Measurements from ENCODE around the gene SLC12A7. TPM values are rescaled to one million over a fixed set of nuclear protein-coding genes. Genes with fewer than 3 reads are reported as not detected.

SLC12A7 gene
- total and polyA plus RNA-seq, 10 donors = 8.6 to 120 (median 52.3) TPM

GRCh38 chr5:1005904-1006655 lies 105.8 kb downstream of the SLC12A7 start:
- 91 to 96% (median 94%) methylated on average over 2 to 13 of the region's 13 CpGs for WGBS, 5 donors
- DNase-seq = peak; percentile 69
- H3K27me3 ChIP-seq (replicated peaks in 1 of 7) = peaks cover 0 to 84% (median 54%) of the 10 kb centered on the region in 7 donors
- intact Hi-C loops (cut with DNase I; ENCODE audit: low total_unique reads) = no loop called here
- TF ChIP-seq CTCF (IDR thresholded peaks at IDR 0.05 in 8 of 11, conservative IDR thresholded peaks at IDR 0.05 in 3 of 11) (no peak), POLR2A (IDR thresholded peaks at IDR 0.05) (no peak), POLR2AphosphoS5 (IDR thresholded peaks at IDR 0.05) (no peak)
- H3K9me3 ChIP-seq = no peaks in the 10 kb centered on the region
- no peak overlapping the region for H3K4me3 ChIP-seq
- H3K4me1 ChIP-seq = peaks cover 8 to 66% (median 43%) of the 10 kb centered on the region in 6 donors
- no peaks in the 10 kb centered on the region for H3K36me3 ChIP-seq
- H3K27ac ChIP-seq = peak overlapping the region in 3 of 8 donors; percentile 72 to 83 (median 78)

GRCh38 chr5:1005249-1005851 lies 106.5 kb downstream of the SLC12A7 start:
- Histone ChIP-seq H3K4me1 (peaks cover 8 to 59% (median 39%) of the 10 kb centered on the region in 6 donors), H3K4me3 (peak overlapping the region; percentile 17 to 69 (median 39)), H3K27me3 (replicated peaks in 1 of 7) (peaks cover 0 to 76% (median 47%) of the 10 kb centered on the region in 7 donors), H3K27ac (peak overlapping the region in 7 of 8 donors; percentile 26 to 83 (median 75)), H3K36me3 (no peaks in the 10 kb centered on the region), H3K9me3 (no peaks in the 10 kb centered on the region)
- TF ChIP-seq CTCF (IDR thresholded peaks at IDR 0.05 in 8 of 11, conservative IDR thresholded peaks at IDR 0.05 in 3 of 11) (no peak), POLR2AphosphoS5 (IDR thresholded peaks at IDR 0.05) (no peak), POLR2A (IDR thresholded peaks at IDR 0.05) (no peak)
- intact Hi-C loops (cut with DNase I; ENCODE audit: low total_unique reads) = no loop called here
- 34 to 65% (median 41%) methylated on average over 14 to 47 of the region's 47 CpGs for WGBS, 5 donors
- DNase-seq = peak; percentile 72

DNA sequence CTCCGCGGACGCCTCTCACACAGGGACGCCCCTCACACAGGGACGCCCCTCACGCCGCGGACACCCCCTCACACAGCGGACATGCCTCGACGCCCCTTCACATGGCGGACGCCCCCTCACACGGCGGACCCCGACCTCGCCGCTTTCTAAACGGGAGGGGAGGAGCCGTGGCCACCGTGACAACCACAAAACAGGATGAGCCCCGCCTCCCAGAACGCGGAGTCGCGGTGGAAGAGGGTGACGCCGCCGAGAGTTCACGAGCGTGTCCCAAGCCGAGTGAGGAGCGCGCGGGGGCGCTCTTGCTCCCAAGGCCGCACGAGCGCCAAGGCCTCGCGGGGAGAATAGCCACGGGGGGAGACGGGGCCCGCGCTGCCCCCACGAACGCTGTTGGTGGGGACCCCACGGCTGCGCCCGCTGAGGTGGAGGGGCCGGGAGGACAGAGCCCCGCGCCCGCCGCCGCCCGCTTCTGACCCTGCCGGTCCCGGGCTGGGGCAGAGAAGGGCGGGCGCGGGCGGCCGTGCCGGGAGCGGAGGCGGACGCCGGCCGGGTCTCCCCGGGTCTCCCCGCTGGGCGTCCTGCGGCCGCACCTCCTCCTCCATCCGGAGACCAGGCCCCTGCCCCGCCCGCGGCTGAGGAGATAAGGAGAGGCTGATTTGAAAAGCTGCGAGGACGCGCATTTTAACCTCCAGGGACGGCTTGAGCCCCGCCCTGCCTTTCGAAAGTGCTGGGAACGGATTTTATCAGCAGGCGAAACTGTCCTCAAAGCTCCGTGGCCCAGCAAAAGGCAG lies 107.2 kb downstream of the SLC12A7 start:
- H3K4me3 ChIP-seq = peak overlapping the region; percentile 17 to 69 (median 39)
- intact Hi-C loops (cut with DNase I; ENCODE audit: low total_unique reads) = no loop called here
- TF ChIP-seq CTCF (IDR thresholded peaks at IDR 0.05 in 8 of 11, conservative IDR thresholded peaks at IDR 0.05 in 3 of 11) = peak in 6 of 11 experiments; percentile 6 to 43 (median 31)
- TF ChIP-seq POLR2A (IDR thresholded peaks at IDR 0.05) = peak in 1 of 3 donors; percentile 10
- peak; percentile 37 to 80 (median 79) for TF ChIP-seq POLR2AphosphoS5 (IDR thresholded peaks at IDR 0.05)
- 0 to 3% (median 2%) methylated on average over 46 to 88 of the region's 88 CpGs for WGBS, 5 donors
- H3K27me3 ChIP-seq (replicated peaks in 1 of 7) = peaks cover 0 to 76% (median 41%) of the 10 kb centered on the region in 7 donors
- no peaks in the 10 kb centered on the region for H3K9me3 ChIP-seq
- H3K27ac ChIP-seq = peak overlapping the region in 7 of 8 donors; percentile 26 to 83 (median 75)
- H3K4me1 ChIP-seq = peaks cover 8 to 52% (median 34%) of the 10 kb centered on the region in 6 donors
- no peaks in the 10 kb centered on the region for H3K36me3 ChIP-seq
- peak; percentile 86 for DNase-seq

All from spleen (tissue), 11 donors.